ENCODE results near the gene CHAT. TPM values are rescaled to one million over a fixed set of nuclear protein-coding genes. Genes with fewer than 3 reads are reported as not detected.

CHAT gene
- total and polyA plus RNA-seq, 3 experiments from 2014 or later: not detected

- Histone ChIP-seq H3K27ac (ENCODE audit: low read depth, low read length) (no peak overlapping the region), H3K4me1 (ENCODE audit: insufficient read depth, low read length) (no peaks in the 10 kb centered on the region), H3K4me3 (ENCODE audit: low read length) (no peak overlapping the region), H3K27me3 (ENCODE audit: insufficient read depth, low read length, poor library complexity, severe bottlenecking) (no peaks in the 10 kb centered on the region), H3K36me3 (ENCODE audit: insufficient read depth, low read length) (no peaks in the 10 kb centered on the region), H3K9me3 (ENCODE audit: low read length) (no peaks in the 10 kb centered on the region)
- CTCF ChIA-PET: no interaction called here
- DNase-seq: no peak
- H3K36me3 Mint-ChIP-seq: no peaks in the 10 kb centered on the region
- peaks cover 9 to 60% of the 10 kb centered on the region in 2 donors for H3K27me3 Mint-ChIP-seq
- no peak overlapping the region for H3K27ac Mint-ChIP-seq
- no peak overlapping the region for H3K4me3 Mint-ChIP-seq
- H3K4me1 Mint-ChIP-seq: peaks cover 0 to 5% (median 0%) of the 10 kb centered on the region in 3 donors
- POLR2A ChIA-PET: no interaction called here
- H3K9me3 Mint-ChIP-seq: no peaks in the 10 kb centered on the region
Measured at GRCh38 chr10:49598164-49598856, 15.5 kb upstream of the CHAT start.

- no peaks in the 10 kb centered on the region for H3K4me1 ChIP-seq (ENCODE audit: insufficient read depth, low read length)
- H3K27ac Mint-ChIP-seq: no peak overlapping the region
- no peak overlapping the region for H3K4me3 Mint-ChIP-seq
- H3K27ac ChIP-seq (ENCODE audit: low read depth, low read length): no peak overlapping the region
- H3K4me1 Mint-ChIP-seq: peaks cover 0 to 5% (median 0%) of the 10 kb centered on the region in 3 donors
- CTCF ChIA-PET: no interaction called here
- no peak overlapping the region for H3K4me3 ChIP-seq (ENCODE audit: low read length)
- POLR2A ChIA-PET: no interaction called here
- H3K27me3 ChIP-seq (ENCODE audit: insufficient read depth, low read length, poor library complexity, severe bottlenecking): no peaks in the 10 kb centered on the region
- H3K27me3 Mint-ChIP-seq: peaks cover 9 to 59% of the 10 kb centered on the region in 2 donors
- H3K36me3 Mint-ChIP-seq: no peaks in the 10 kb centered on the region
- no peaks in the 10 kb centered on the region for H3K9me3 ChIP-seq (ENCODE audit: low read length)
- DNase-seq: no peak
- no peaks in the 10 kb centered on the region for H3K36me3 ChIP-seq (ENCODE audit: insufficient read depth, low read length)
- H3K9me3 Mint-ChIP-seq: peaks cover 0 to under 1% (median 0%) of the 10 kb centered on the region in 5 donors
Measured at GRCh38 chr10:49598986-49599385, 14.9 kb upstream of the CHAT start.

GRCh38 chr10:49599546-49599945 lies 14.3 kb upstream of the CHAT start:
- Mint-ChIP-seq H3K36me3 (no peaks in the 10 kb centered on the region), H3K27ac (no peak overlapping the region), H3K9me3 (peaks cover 0 to 2% (median 0%) of the 10 kb centered on the region in 5 donors), H3K27me3 (peaks cover 9 to 59% of the 10 kb centered on the region in 2 donors), H3K4me1 (peaks cover 0 to 2% (median 0%) of the 10 kb centered on the region in 3 donors), H3K4me3 (no peak overlapping the region)
- no peak overlapping the region for H3K27ac ChIP-seq (ENCODE audit: low read depth, low read length)
- no peak overlapping the region for H3K4me3 ChIP-seq (ENCODE audit: low read length)
- H3K27me3 ChIP-seq (ENCODE audit: insufficient read depth, low read length, poor library complexity, severe bottlenecking): no peaks in the 10 kb centered on the region
- H3K9me3 ChIP-seq (ENCODE audit: low read length): no peaks in the 10 kb centered on the region
- DNase-seq: no peak
- CTCF ChIA-PET: no interaction called here
- no peaks in the 10 kb centered on the region for H3K4me1 ChIP-seq (ENCODE audit: insufficient read depth, low read length)
- no peaks in the 10 kb centered on the region for H3K36me3 ChIP-seq (ENCODE audit: insufficient read depth, low read length)
- POLR2A ChIA-PET: no interaction called here

- H3K9me3 ChIP-seq (ENCODE audit: low read length): no peaks in the 10 kb centered on the region
- Mint-ChIP-seq H3K4me3 (no peak overlapping the region), H3K27ac (no peak overlapping the region), H3K9me3 (peaks cover 0 to 5% (median 0%) of the 10 kb centered on the region in 5 donors), H3K36me3 (no peaks in the 10 kb centered on the region), H3K27me3 (peaks cover 9 to 61% of the 10 kb centered on the region in 2 donors), H3K4me1 (no peaks in the 10 kb centered on the region)
- H3K36me3 ChIP-seq (ENCODE audit: insufficient read depth, low read length): no peaks in the 10 kb centered on the region
- no peak for DNase-seq
- H3K27ac ChIP-seq (ENCODE audit: low read depth, low read length): no peak overlapping the region
- no peak overlapping the region for H3K4me3 ChIP-seq (ENCODE audit: low read length)
- no peaks in the 10 kb centered on the region for H3K27me3 ChIP-seq (ENCODE audit: insufficient read depth, low read length, poor library complexity, severe bottlenecking)
- ChIA-PET CTCF (no interaction called here), POLR2A (no interaction called here)
- no peaks in the 10 kb centered on the region for H3K4me1 ChIP-seq (ENCODE audit: insufficient read depth, low read length)
Measured at GRCh38 chr10:49600046-49600445, 13.8 kb upstream of the CHAT start.

GRCh38 chr10:49600781-49601400 lies 12.9 kb upstream of the CHAT start:
- Mint-ChIP-seq H3K4me1 (no peaks in the 10 kb centered on the region), H3K27me3 (peaks cover 15 to 66% of the 10 kb centered on the region in 2 donors), H3K36me3 (no peaks in the 10 kb centered on the region), H3K4me3 (no peak overlapping the region), H3K9me3 (peaks cover 0 to 5% (median 0%) of the 10 kb centered on the region in 5 donors), H3K27ac (peak overlapping the region in 1 of 8 donors; percentile 7)
- Histone ChIP-seq H3K36me3 (ENCODE audit: insufficient read depth, low read length) (no peaks in the 10 kb centered on the region), H3K27ac (ENCODE audit: low read depth, low read length) (no peak overlapping the region), H3K9me3 (ENCODE audit: low read length) (no peaks in the 10 kb centered on the region), H3K27me3 (ENCODE audit: insufficient read depth, low read length, poor library complexity, severe bottlenecking) (no peaks in the 10 kb centered on the region), H3K4me3 (ENCODE audit: low read length) (no peak overlapping the region), H3K4me1 (ENCODE audit: insufficient read depth, low read length) (no peaks in the 10 kb centered on the region)
- ChIA-PET CTCF (interaction anchor here (1.3 kb wide), 1 partner anchor 8 kb away, joined by 6 read pairs; no protein-coding TSS in a partner anchor), POLR2A (no interaction called here)
- DNase-seq: no peak

GRCh38 chr10:49601857-49602256 lies 12.0 kb upstream of the CHAT start:
- Mint-ChIP-seq H3K9me3 (peaks cover 0 to 9% (median 1%) of the 10 kb centered on the region in 5 donors), H3K4me3 (no peak overlapping the region), H3K27me3 (peaks cover 18 to 70% of the 10 kb centered on the region in 2 donors), H3K27ac (no peak overlapping the region), H3K4me1 (peaks cover 3% of the 10 kb centered on the region in 3 donors), H3K36me3 (no peaks in the 10 kb centered on the region)
- no peaks in the 10 kb centered on the region for H3K36me3 ChIP-seq (ENCODE audit: insufficient read depth, low read length)
- no peaks in the 10 kb centered on the region for H3K9me3 ChIP-seq (ENCODE audit: low read length)
- ChIA-PET CTCF (interaction anchor here (1.3 kb wide), 1 partner anchor 9 kb away, joined by 6 read pairs; no protein-coding TSS in a partner anchor), POLR2A (no interaction called here)
- H3K27ac ChIP-seq (ENCODE audit: low read depth, low read length): no peak overlapping the region
- no peak for DNase-seq
- no peaks in the 10 kb centered on the region for H3K27me3 ChIP-seq (ENCODE audit: insufficient read depth, low read length, poor library complexity, severe bottlenecking)
- H3K4me1 ChIP-seq (ENCODE audit: insufficient read depth, low read length): no peaks in the 10 kb centered on the region
- no peak overlapping the region for H3K4me3 ChIP-seq (ENCODE audit: low read length)

GRCh38 chr10:49602380-49603023 lies 11.3 kb upstream of the CHAT start:
- Histone ChIP-seq H3K9me3 (ENCODE audit: low read length) (no peaks in the 10 kb centered on the region), H3K27me3 (ENCODE audit: insufficient read depth, low read length, poor library complexity, severe bottlenecking) (peaks cover 4% of the 10 kb centered on the region), H3K36me3 (ENCODE audit: insufficient read depth, low read length) (no peaks in the 10 kb centered on the region), H3K4me3 (ENCODE audit: low read length) (no peak overlapping the region), H3K27ac (ENCODE audit: low read depth, low read length) (no peak overlapping the region), H3K4me1 (ENCODE audit: insufficient read depth, low read length) (no peaks in the 10 kb centered on the region)
- Mint-ChIP-seq H3K36me3 (no peaks in the 10 kb centered on the region), H3K27ac (no peak overlapping the region), H3K9me3 (peaks cover 0 to 9% (median 1%) of the 10 kb centered on the region in 5 donors), H3K27me3 (peaks cover 20 to 70% of the 10 kb centered on the region in 2 donors), H3K4me3 (no peak overlapping the region), H3K4me1 (peaks cover 3 to 9% (median 7%) of the 10 kb centered on the region in 3 donors)
- DNase-seq: no peak
- ChIA-PET CTCF (interaction anchor here (1.3 kb wide), 1 partner anchor 10 kb away, joined by 6 read pairs; no protein-coding TSS in a partner anchor), POLR2A (no interaction called here)

Measured in CD8-positive, alpha-beta memory T cell (primary cell).